Tibial artery (tissue), 4 donors: ENCODE measurements around the gene PGGT1B.
A peak's percentile ranks its signal among the peaks of the same experiment; 100 is the strongest.

Experiments
- DNase-seq, 2 donors: peaks; one replicate each; pipeline ENCODE4 v3.0.0-alpha.2; 2019
- H3K27ac ChIP-seq, 2 donors: fragments of 200-600 bp; sonication (generic) in 1 of 2; 1 replicate in 1 of 2; 2 replicates in 1 of 2; pipeline ENCODE4 v1.5.1; 2018 to 2019; ENCODE audit warnings: mild to moderate bottlenecking in 1 of 2
- H3K27me3 ChIP-seq, 2 donors: fragments of 200-600 bp; sonication (generic) in 1 of 2; one replicate each; pipeline versions ENCODE4 v1.5.1 to v1.6.0; 2016 to 2019
- H3K36me3 ChIP-seq, 3 donors: fragments of 200-600 bp; sonication (generic) in 2 of 3; one replicate each; pipeline ENCODE4 v1.5.1; 2016 to 2019; ENCODE audit warnings: mild to moderate bottlenecking in 2 of 3
- H3K4me1 ChIP-seq, 4 donors: fragments of 200-600 bp; sonication (generic) in 2 of 4; 1 replicate in 3 of 4; 2 replicates in 1 of 4; pipeline ENCODE4 v1.5.1; 2016 to 2019
- H3K4me3 ChIP-seq, 2 donors: fragments of 200-600 bp; sonication (generic) in 1 of 2; 1 replicate in 1 of 2; 2 replicates in 1 of 2; pipeline ENCODE4 v1.5.1; 2018 to 2019; ENCODE audit warnings: mild to moderate bottlenecking in 2 of 2
- H3K9me3 ChIP-seq, 3 donors: fragments of 200-600 bp; sonication (generic) in 1 of 3; one replicate each; pipeline ENCODE4 v1.5.1; 2016 to 2019
- intact Hi-C: fragments of 100-400 bp; cut with DNase I; formaldehyde crosslinking; loops from one replicate; pipeline ENCODE4 v1.15.0; 2023; ENCODE audit warnings: low total_unique reads
- TF ChIP-seq, protein P1 (sequence below), 2 experiments: fragments of 200-600 bp in 1 of 2; fragments of 450-650 bp in 1 of 2; IDR thresholded peaks; one replicate each; pipeline ENCODE4 v1.5.1; 2017 to 2019; ENCODE audit warnings: antibody characterized with exemption in 2 of 2, mild to moderate bottlenecking in 1 of 2, moderate library complexity in 1 of 2

PGGT1B gene

DNA sequence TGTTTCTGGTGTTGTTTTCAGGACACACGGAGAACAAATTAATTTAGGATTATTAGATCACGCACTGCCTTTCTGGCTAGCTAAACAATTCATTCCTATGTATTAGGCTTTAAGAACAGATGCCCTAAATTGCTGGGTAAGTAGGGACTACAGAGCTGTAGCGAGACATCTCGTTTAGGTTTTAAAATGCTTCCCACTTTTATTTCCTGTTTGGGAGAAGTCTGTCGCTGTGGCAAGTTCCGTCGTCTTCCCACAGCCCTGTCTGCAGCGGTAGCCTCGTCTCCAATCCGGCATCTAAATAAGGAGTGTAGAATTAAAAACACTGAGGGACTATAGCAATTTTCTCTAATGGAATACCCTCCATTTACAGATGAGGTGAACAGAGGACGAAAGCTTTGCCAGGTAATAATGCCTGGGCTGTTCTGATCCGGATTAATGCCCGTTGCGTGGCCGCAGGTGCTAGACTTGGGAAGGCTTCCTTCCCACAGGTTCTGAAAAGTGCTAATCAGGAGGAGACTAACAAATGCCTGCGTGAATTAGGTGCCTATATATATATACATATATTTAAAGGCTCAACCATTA, 91.7 kb downstream of the PGGT1B start:
- peak overlapping the region; percentile 80 to 81 for H3K27ac ChIP-seq
- peaks cover 0 to 30% (median 16%) of the 10 kb centered on the region in 4 donors for H3K4me1 ChIP-seq
- TF ChIP-seq, protein P1, sequence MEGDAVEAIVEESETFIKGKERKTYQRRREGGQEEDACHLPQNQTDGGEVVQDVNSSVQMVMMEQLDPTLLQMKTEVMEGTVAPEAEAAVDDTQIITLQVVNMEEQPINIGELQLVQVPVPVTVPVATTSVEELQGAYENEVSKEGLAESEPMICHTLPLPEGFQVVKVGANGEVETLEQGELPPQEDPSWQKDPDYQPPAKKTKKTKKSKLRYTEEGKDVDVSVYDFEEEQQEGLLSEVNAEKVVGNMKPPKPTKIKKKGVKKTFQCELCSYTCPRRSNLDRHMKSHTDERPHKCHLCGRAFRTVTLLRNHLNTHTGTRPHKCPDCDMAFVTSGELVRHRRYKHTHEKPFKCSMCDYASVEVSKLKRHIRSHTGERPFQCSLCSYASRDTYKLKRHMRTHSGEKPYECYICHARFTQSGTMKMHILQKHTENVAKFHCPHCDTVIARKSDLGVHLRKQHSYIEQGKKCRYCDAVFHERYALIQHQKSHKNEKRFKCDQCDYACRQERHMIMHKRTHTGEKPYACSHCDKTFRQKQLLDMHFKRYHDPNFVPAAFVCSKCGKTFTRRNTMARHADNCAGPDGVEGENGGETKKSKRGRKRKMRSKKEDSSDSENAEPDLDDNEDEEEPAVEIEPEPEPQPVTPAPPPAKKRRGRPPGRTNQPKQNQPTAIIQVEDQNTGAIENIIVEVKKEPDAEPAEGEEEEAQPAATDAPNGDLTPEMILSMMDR (IDR thresholded peaks at IDR 0.05): no peak
- DNase-seq: no peak
- H3K9me3 ChIP-seq: no peaks in the 10 kb centered on the region
- no peaks in the 10 kb centered on the region for H3K27me3 ChIP-seq
- H3K4me3 ChIP-seq: peak overlapping the region; percentile 87 to 99
- no peaks in the 10 kb centered on the region for H3K36me3 ChIP-seq
- intact Hi-C loops: no loop called here

DNA sequence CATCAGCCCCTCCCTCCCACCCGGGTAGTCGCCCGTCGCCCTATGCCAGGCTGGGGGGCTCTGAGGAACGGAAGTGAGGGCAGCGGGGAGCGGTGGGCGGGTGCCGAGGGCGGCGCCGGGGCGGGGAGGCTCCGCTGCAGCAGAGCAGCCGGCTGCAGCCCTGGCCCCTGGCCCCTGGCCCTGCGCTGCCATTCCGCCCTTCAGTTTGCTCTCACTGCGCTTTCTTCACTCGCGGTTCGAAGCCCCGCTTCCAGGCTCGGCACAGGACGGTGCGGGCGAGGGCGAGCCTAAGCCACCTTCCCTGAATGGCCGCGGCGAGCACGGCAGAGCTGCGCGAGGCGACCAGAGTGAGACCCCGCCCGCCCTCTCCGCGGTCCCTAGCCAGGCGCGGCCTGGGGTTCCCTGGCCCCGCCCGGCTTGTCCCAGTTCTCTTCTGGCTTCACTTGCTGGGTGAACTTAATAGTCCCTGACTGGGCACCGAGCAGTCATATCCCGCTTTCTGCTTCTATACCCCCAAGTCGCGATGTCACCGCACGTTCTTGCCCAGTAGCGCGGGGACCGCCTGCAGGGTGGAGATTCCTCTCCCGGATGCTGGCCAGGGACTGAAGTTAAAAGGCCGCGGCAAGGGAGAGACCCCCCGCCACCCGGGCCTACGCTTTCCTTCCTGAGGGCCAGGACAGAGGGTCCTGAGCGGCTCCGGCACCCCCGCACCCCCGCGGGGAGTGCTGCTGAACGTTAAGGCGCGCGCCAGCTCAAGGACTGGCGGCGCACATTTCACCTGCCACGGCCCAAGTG, 92.3 kb downstream of the PGGT1B start:
- Histone ChIP-seq H3K27me3 (no peaks in the 10 kb centered on the region), H3K27ac (peak overlapping the region; percentile 80 to 81), H3K36me3 (no peaks in the 10 kb centered on the region), H3K4me1 (peaks cover 0 to 31% (median 16%) of the 10 kb centered on the region in 4 donors), H3K9me3 (no peaks in the 10 kb centered on the region), H3K4me3 (peak overlapping the region; percentile 87 to 99)
- DNase-seq: no peak
- intact Hi-C loops: no loop called here
- TF ChIP-seq, protein P1 (IDR thresholded peaks at IDR 0.05): no peak

GRCh38 chr5:115169487-115170133, 93.1 kb downstream of the PGGT1B start, which contains the start of gene TRIM36:
Gene TRIM36 (minus strand): TSS chr5:115169908. CDS start chr5:115169634, 274 bp downstream.
- peak; percentile 91 to 95 for DNase-seq
- Histone ChIP-seq H3K36me3 (no peaks in the 10 kb centered on the region), H3K27ac (peak within 1 kb of the TSS; percentile 80 to 81), H3K27me3 (no peaks in the 10 kb centered on the region), H3K4me3 (peak within 1 kb of the TSS; percentile 87 to 99), H3K9me3 (no peaks in the 10 kb centered on the region), H3K4me1 (peaks cover 0 to 31% (median 16%) of the 10 kb centered on the region in 4 donors)
- intact Hi-C loops: no loop called here
- TF ChIP-seq, protein P1 (IDR thresholded peaks at IDR 0.05): no peak

DNA sequence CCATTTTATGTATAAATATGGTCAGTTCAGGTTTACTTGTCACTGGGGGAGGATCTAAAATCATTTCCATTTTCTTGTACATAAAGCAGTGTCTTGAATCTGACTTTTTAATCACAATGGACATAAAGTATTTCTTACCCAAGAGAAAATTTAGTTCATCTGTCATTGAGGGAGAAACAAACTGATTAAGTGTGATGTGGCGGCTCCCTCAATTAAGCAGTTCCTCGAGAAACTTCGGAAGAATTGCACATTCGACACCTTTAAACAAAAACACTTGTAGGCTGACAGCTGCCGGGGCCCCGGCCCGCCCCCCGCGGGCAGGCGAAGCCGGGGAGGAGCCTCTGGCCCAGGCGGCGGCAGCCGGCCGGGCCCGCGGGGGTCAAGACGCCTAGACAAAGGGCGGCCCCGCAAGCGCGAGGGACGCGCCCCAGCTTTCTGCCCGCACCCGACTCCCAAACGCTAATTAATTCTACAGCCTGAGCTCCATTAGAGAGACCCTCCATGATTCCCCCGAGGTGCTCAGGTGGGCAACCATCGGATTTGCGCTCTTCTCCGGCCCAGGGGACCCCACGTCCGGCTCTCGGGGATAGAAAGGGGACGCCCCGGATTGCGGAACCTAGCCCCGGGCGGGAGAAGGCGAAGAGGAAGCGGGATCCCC, 93.7 kb downstream of the PGGT1B start:
- TF ChIP-seq, protein P1 (IDR thresholded peaks at IDR 0.05): no peak
- no peaks in the 10 kb centered on the region for H3K36me3 ChIP-seq
- no peak for DNase-seq
- H3K27me3 ChIP-seq: no peaks in the 10 kb centered on the region
- intact Hi-C loops: no loop called here
- H3K9me3 ChIP-seq: no peaks in the 10 kb centered on the region
- peak overlapping the region; percentile 80 to 81 for H3K27ac ChIP-seq
- H3K4me3 ChIP-seq: peak overlapping the region; percentile 87 to 99
- peaks cover 0 to 31% (median 16%) of the 10 kb centered on the region in 4 donors for H3K4me1 ChIP-seq

- H3K27me3 ChIP-seq: no peaks in the 10 kb centered on the region
- no peak for DNase-seq
- no peak overlapping the region for H3K27ac ChIP-seq
- TF ChIP-seq, protein P1 (IDR thresholded peaks at IDR 0.05): no peak
- intact Hi-C loops: no loop called here
- peaks cover 0 to 31% (median 16%) of the 10 kb centered on the region in 4 donors for H3K4me1 ChIP-seq
- no peak overlapping the region for H3K4me3 ChIP-seq
- H3K9me3 ChIP-seq: no peaks in the 10 kb centered on the region
- no peaks in the 10 kb centered on the region for H3K36me3 ChIP-seq
These were observed 95.8 kb downstream of the PGGT1B start for GRCh38 chr5:115166744-115167393.
